GM19467 (cell line): Measurements from ENCODE around the gene B3GAT1.

Source experiments
- ATAC-seq: cut with Tn5 transposase; IDR thresholded peaks from one replicate; pipeline ENCODE4 v1.9.1; 2021; ENCODE audit warnings: mild to moderate bottlenecking, moderate library complexity; ENCODE audit not compliant: unreplicated experiment

B3GAT1 gene

GRCh38 chr11:134441706-134442105 lies 29.7 kb upstream of the B3GAT1 start:
- ATAC-seq = no peak

- no peak for ATAC-seq
Observed at GRCh38 chr11:134441281-134441680, 29.2 kb upstream of the B3GAT1 start.

- ATAC-seq = no peak
Observed at GRCh38 chr11:134440851-134441250, 28.8 kb upstream of the B3GAT1 start.

- no peak for ATAC-seq
Observed at GRCh38 chr11:134438542-134439537, 26.8 kb upstream of the B3GAT1 start.

GRCh38 chr11:134437821-134438220 lies 25.8 kb upstream of the B3GAT1 start:
- ATAC-seq = no peak

- ATAC-seq = no peak
Observed at GRCh38 chr11:134436781-134437180, 24.7 kb upstream of the B3GAT1 start.

GRCh38 chr11:134433806-134434205 lies 21.8 kb upstream of the B3GAT1 start:
- ATAC-seq = no peak

- no peak for ATAC-seq
Observed at GRCh38 chr11:134433251-134433650, 21.2 kb upstream of the B3GAT1 start.

- no peak for ATAC-seq
Observed at GRCh38 chr11:134432776-134433175, 20.7 kb upstream of the B3GAT1 start.

GRCh38 chr11:134429106-134429505 lies 17.1 kb upstream of the B3GAT1 start:
- ATAC-seq = no peak

GRCh38 chr11:134425816-134426536 lies 13.9 kb upstream of the B3GAT1 start:
- ATAC-seq = no peak

GRCh38 chr11:134425413-134425812 lies 13.4 kb upstream of the B3GAT1 start:
- no peak for ATAC-seq

- ATAC-seq = no peak
Observed at GRCh38 chr11:134423106-134423505, 11.1 kb upstream of the B3GAT1 start.

- no peak for ATAC-seq
Observed at GRCh38 chr11:134417871-134418840, 6.1 kb upstream of the B3GAT1 start.

GRCh38 chr11:134416726-134417125 lies 4.7 kb upstream of the B3GAT1 start:
- ATAC-seq = no peak

GRCh38 chr11:134414766-134415765 lies 3.0 kb upstream of the B3GAT1 start:
- ATAC-seq = no peak

- no peak for ATAC-seq
Observed at GRCh38 chr11:134413826-134414731, 2.0 kb upstream of the B3GAT1 start.

- no peak for ATAC-seq
Observed at GRCh38 chr11:134413043-134413825, 1.2 kb upstream of the B3GAT1 start.
